ENCODE measurements around the gene PLEKHM3.

Gene PLEKHM3

GRCh38 chr2:207777124-207777523, 248.2 kb downstream of the PLEKHM3 start:
- no peak overlapping the region for H3K4me3 ChIP-seq (replicated peaks; ENCODE audit: low read depth, low read length)
- DNase-seq (ENCODE audit: extremely low read depth, insufficient read length), result no peak
- H3K36me3 ChIP-seq (ENCODE audit: control insufficient read depth, insufficient read depth, low read length), result no peaks in the 10 kb centered on the region
- no peak for TF ChIP-seq CTCF (IDR thresholded peaks at IDR 0.05; ENCODE audit: insufficient read depth, low read length, poor library complexity, severe bottlenecking)
- H3K27me3 ChIP-seq (replicated peaks; ENCODE audit: control insufficient read depth, insufficient read depth, low read length), result no peaks in the 10 kb centered on the region

GRCh38 chr2:207775473-207775872, 249.9 kb downstream of the PLEKHM3 start:
- Histone ChIP-seq H3K36me3 (ENCODE audit: control insufficient read depth, insufficient read depth, low read length) (no peaks in the 10 kb centered on the region), H3K27me3 (replicated peaks; ENCODE audit: control insufficient read depth, insufficient read depth, low read length) (no peaks in the 10 kb centered on the region), H3K4me3 (replicated peaks; ENCODE audit: low read depth, low read length) (no peak overlapping the region)
- no peak for TF ChIP-seq CTCF (IDR thresholded peaks at IDR 0.05; ENCODE audit: insufficient read depth, low read length, poor library complexity, severe bottlenecking)
- DNase-seq (ENCODE audit: extremely low read depth, insufficient read length), result no peak

GRCh38 chr2:207772844-207773205, 252.5 kb downstream of the PLEKHM3 start:
- H3K4me3 ChIP-seq (replicated peaks; ENCODE audit: low read depth, low read length), result no peak overlapping the region
- DNase-seq (ENCODE audit: extremely low read depth, insufficient read length), result no peak
- H3K27me3 ChIP-seq (replicated peaks; ENCODE audit: control insufficient read depth, insufficient read depth, low read length), result no peaks in the 10 kb centered on the region
- no peaks in the 10 kb centered on the region for H3K36me3 ChIP-seq (ENCODE audit: control insufficient read depth, insufficient read depth, low read length)
- TF ChIP-seq CTCF (IDR thresholded peaks at IDR 0.05; ENCODE audit: insufficient read depth, low read length, poor library complexity, severe bottlenecking), result no peak

GRCh38 chr2:207772081-207772843, 253.1 kb downstream of the PLEKHM3 start:
- no peak overlapping the region for H3K4me3 ChIP-seq (replicated peaks; ENCODE audit: low read depth, low read length)
- no peaks in the 10 kb centered on the region for H3K36me3 ChIP-seq (ENCODE audit: control insufficient read depth, insufficient read depth, low read length)
- H3K27me3 ChIP-seq (replicated peaks; ENCODE audit: control insufficient read depth, insufficient read depth, low read length), result no peaks in the 10 kb centered on the region
- TF ChIP-seq CTCF (IDR thresholded peaks at IDR 0.05; ENCODE audit: insufficient read depth, low read length, poor library complexity, severe bottlenecking), result no peak
- no peak for DNase-seq (ENCODE audit: extremely low read depth, insufficient read length)

- no peak for DNase-seq (ENCODE audit: extremely low read depth, insufficient read length)
- Histone ChIP-seq H3K36me3 (ENCODE audit: control insufficient read depth, insufficient read depth, low read length) (no peaks in the 10 kb centered on the region), H3K4me3 (replicated peaks; ENCODE audit: low read depth, low read length) (no peak overlapping the region), H3K27me3 (replicated peaks; ENCODE audit: control insufficient read depth, insufficient read depth, low read length) (no peaks in the 10 kb centered on the region)
- no peak for TF ChIP-seq CTCF (IDR thresholded peaks at IDR 0.05; ENCODE audit: insufficient read depth, low read length, poor library complexity, severe bottlenecking)
Measured at GRCh38 chr2:207771421-207771820, 253.9 kb downstream of the PLEKHM3 start.

Measured in GM06990 (cell line).